GM20431 (cell line): ENCODE results near the gene SUCNR1.

Source experiments
- in situ Hi-C: fragments of 300-500 bp; cut with MseI, MboI; formaldehyde crosslinking; loops from one replicate; pipeline ENCODE4 v1.15.0; 2020; ENCODE audit warnings: low sequenced_read_pairs; ENCODE audit not compliant: unreplicated experiment

Gene SUCNR1

DNA sequence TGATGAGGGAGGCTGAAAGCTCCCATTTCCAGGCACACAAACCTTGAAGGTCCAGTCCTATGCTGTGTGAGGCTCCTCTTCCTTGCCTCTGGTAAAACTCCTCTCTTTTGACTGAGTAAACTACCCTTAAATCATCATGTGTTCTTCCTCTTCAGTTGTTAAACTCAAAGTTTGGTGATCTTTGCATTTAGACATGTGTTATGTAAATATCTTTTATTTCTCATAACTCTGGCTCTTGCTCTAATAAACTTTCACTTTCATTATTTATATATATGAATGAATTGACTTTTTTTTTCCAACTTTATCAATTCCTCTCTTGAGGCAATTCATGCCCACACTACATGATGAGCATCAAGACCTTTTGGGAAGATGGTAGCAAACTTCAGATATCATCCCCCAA lies 26.6 kb downstream of the SUCNR1 start:
- in situ Hi-C loops: loop anchor here (25.0 kb wide), 1 partner anchor 463 kb away; no protein-coding TSS in a partner anchor

DNA sequence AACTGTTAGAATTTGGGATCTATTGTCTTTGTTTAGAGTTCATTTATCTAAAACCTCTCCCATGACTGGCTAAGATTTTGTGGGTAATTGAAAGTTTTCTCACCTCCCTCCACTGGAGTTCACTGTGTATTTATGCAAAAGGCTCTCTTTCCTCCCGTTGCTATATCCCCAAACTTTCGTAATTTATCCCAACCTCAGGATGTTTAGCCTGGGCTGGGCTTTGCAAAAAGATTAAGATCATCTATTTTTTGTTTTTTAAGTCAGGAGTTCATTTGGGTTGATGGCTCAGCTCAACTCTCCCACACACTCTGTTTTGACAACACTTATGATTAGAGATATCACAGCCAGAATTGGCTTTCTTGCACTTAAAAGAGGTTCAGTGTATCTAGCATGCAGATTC lies 27.0 kb downstream of the SUCNR1 start:
- in situ Hi-C loops: loop anchor here (25.0 kb wide), 1 partner anchor 463 kb away; no protein-coding TSS in a partner anchor

DNA sequence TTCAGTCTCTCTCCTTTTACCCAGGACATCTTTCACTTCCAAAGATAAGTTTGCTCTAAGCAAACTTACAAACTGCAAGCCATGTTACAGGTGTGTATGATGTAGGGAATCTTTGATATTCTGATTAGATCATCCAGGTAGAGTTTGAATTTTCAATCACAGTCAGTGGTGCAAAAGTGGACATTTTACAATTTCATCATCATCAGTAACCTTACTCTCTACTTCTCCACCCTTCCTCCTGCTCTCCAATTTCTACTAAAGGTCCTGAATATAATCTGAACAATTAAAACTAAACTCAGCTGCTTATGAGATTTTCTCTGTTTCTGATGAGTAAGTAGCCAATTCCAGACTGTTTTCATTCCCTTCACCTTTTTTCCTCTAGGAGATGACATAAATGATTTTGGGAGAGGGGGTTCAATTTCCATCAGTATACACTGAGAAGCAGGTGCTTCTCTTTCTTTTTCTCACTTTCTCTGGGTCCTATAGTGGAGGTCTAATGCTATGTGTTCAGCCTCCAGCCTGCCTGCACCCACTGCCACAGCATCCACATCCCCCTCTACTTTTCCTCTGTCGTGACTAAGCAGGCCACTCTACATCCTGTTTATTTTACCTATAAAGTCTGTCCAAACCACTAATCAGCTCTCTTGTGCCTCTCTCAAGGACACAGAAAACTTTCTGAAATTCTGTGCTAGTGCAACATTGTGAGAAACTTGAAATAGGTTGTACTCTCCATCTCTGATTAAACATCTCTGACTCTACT lies 27.6 kb downstream of the SUCNR1 start:
- in situ Hi-C loops: loop anchor here (25.0 kb wide), 1 partner anchor 464 kb away; no protein-coding TSS in a partner anchor

DNA sequence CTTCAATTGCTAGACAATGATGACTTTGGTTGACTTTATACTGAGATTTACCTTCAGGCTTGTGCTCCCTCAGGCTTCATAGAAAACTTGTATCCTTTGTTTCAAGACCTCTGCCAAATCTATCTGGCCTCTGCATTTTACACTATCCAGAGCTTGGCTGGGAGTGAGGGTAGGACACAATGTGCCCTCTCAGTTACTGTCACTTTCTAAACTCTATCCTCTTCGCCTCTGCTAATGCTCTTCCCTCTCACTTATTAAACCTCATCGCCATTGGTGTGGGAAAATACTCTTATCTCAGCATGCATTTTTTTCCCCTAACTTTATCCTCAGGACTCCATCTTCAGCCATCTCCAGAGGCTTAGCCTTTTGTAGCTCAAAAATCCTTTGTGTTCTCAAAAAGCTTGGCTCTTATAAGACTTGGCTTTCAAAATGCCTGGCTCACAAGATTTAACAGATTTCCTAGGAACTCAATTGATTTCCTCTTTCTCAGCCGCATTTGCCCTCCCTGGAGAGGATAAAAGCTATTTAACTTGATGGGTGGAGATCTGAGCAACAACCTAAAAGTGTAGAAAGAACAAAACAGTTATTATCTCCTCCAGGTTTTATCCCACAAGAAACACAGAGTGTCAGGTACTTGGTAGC lies 28.3 kb downstream of the SUCNR1 start:
- in situ Hi-C loops: loop anchor here (25.0 kb wide), 1 partner anchor 464 kb away; no protein-coding TSS in a partner anchor

DNA sequence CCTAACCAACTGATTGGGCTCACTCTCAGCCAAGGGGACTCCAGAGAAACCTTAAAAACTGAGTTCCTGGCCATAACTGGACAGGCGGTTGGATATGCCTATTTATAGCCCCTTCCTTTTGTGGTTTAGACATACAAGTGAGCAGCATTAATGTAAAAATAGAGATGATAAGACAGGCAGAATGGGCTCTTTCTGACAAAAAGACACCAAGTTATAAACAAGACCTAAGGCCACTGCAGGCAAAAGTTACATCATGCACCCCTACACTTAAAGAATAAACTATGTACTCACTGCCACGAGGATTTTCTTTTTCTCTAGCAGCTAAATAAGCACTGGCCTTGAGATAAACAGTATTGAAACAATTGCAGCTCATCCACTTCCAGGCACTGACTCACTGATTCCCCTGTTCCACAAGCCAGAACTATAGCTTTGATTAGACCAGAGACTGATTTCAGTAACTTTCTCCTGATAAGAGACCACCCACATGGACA lies 30.1 kb downstream of the SUCNR1 start:
- in situ Hi-C loops: loop anchor here (25.0 kb wide), 1 partner anchor 466 kb away; no protein-coding TSS in a partner anchor

DNA sequence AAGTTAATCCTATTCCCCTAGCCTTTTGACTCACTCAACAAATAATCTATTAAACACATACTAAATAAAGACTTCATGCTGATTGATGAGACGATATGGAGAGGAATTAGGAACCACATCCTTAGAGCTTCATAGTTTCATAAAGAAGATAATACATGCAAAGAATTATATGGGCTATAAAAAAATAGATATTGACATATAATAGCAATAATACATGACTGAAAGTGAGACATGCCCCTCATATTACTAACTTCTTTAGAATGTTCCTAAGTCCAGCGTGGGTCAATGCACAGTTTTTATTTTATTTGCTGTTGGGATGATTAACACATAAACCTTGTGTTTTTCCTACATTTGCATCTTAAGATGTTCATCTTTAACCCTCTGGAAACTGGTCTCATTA lies 32.2 kb downstream of the SUCNR1 start:
- in situ Hi-C loops: loop anchor here (25.0 kb wide), 1 partner anchor 468 kb away; no protein-coding TSS in a partner anchor

DNA sequence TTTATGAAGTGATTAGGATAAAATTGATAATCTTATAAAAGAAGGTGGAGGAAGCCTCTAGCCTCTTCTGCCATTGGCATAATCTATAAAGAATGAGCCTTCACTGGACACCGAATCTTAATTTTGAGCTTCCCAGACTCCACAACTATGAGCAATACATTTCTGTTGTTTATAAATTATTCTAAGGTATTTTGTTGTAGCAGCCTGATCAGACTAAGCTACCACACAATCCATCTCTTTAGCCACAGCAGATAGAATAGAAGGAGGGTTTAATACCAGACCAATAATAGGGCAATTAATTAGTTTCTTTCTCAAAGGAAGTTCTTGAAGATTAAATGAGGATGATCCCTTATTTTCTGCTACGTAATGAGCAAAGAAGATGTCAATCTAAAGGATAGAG lies 33.3 kb downstream of the SUCNR1 start:
- in situ Hi-C loops: loop anchor here (25.0 kb wide), 1 partner anchor 469 kb away; no protein-coding TSS in a partner anchor

DNA sequence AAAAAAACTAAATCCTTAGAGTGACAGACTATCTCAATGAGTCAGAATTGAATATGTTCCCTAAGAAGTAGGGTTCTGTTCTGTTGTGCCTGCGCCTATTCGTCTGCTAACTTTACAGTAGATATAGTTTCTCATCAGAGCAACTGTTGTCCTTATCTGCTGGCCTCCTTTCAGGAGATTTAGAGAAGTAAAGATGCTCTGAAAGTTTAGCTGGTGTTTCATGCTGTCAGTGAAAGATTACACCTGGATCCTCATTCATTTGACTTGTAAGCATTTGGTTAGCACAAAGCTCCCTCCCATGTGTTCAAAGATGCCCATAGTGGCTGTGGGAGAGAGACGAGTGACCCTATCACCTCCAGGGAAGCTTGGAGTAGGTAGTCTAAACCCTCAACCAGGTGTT lies 35.0 kb downstream of the SUCNR1 start:
- in situ Hi-C loops: loop anchor here (25.0 kb wide), 1 partner anchor 471 kb away; no protein-coding TSS in a partner anchor

DNA sequence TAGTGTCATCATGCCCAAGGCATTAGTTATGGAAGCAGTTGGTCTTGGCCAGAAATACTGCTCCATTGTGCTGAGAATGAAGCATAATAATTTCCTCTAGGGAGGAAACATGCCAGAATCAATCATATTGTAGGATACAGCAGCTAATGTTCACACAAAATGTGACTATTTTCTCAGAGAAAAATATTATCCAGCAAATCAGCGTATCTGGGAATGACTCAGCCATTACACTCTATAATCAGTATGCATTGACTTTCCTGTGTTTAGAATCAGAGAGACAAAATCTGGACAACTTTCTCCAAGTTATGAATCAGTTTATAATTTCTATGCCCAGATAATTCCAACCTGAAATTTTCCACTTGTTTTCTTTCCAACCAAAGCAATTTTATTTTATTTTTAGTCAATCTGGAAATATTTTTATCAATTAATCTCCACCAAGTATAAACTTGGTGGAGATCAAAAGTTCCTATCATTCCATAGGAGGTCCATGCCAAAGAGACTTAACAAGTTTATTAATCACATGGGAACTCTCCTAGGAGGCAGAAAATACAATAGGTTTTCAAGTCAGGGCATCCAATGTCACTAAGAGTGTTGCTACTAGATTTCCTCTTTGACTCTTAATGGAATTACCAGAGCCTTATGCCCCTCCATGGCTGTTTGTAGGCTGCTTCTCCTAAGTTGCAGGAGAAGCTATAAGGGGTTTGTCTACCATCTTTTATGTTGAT lies 36.4 kb downstream of the SUCNR1 start:
- in situ Hi-C loops: loop anchor here (25.0 kb wide), 1 partner anchor 473 kb away; no protein-coding TSS in a partner anchor

DNA sequence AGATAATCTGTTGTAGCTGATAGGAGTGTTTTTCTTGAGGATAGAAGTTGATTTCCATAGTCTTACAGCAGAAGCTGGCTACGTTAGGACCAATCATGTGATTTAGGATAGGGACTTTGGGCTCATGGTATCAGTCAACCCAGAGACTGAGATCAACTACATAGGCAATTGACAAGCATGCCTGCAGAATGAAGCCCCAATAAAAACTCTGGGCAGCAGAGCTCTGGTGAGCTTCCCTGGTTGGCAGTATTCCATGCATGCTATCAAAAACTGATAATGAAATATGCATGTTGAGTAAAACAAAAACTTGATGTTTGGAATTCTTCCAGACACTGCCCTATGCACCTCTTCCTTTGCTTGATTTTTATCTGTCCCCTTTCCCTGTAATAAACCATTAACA lies 38.0 kb downstream of the SUCNR1 start:
- in situ Hi-C loops: loop anchor here (25.0 kb wide), 1 partner anchor 474 kb away; no protein-coding TSS in a partner anchor

DNA sequence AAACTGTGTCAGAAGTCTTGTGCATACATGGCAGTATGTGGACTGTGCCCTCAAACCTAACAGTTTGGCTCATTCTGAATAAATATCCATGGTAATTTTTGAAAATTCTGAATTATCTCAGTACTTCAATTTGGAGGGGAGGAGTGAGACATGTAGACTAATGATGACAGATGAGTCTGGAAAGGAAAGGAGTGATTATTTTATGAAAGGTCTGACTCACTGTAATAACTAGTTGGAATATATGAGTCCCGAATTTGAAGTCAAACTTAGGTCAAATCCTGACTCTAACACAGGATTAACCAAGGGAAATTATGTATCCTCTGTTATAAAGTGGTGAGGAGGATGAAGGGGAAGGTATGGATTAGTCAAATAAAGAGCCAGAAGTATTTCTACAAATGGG lies 38.6 kb downstream of the SUCNR1 start:
- in situ Hi-C loops: loop anchor here (25.0 kb wide), 1 partner anchor 475 kb away; no protein-coding TSS in a partner anchor

DNA sequence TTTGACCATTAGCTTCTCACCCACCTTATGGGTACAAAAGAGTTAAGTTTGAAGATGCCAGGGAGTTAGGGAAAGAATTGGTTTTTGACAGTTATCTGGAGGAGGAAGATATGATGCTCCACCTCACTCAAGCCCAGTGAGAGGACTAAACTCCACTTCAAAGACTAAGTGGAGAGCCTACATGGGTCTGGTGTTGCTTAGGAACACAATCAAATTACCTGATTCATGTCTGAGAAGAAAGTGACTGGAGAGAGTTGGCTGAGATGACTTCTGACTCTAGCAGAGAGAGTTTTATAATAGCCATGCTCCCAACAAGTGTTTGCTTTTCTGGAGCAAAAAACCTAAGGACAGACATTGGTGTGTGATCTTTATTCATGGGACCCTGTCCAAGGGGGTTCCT lies 43.3 kb downstream of the SUCNR1 start:
- in situ Hi-C loops: loop anchor here (25.0 kb wide), 1 partner anchor 479 kb away; no protein-coding TSS in a partner anchor

DNA sequence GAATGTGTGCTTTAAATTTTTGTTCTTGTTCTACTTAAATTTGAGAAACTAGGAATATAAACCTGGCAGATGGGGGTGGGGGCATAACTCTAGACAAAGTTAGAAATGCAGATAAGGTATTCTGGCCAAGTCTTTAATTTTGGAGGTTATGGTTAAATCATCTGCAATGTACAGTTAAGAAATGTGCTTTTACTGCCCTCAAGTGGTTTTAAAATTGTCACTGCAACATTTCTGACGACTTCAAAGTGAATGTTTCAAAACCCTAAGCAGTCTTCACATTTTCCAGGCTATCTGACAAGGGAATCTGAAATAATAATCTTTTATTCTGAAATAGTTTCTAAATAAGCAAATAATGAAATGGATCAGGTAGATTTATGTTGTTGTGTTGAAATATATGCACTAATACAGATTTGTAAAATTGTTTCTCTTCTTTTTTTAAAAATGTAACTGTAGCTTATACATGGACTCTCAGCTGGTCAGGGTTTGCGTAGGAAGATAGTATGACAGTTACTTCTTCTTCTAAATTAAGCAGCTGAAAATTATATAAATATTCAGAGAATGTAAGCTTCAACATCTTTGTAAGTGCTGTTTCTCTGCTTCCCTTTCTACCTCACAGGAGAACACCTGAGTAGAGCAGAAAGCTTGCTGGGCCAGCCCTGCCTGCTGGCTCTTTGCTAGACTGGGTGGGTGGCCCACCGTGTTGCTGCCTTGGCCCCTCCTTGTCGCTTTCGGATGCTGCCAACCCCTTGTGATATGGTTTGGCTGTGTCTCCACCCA lies 45.0 kb downstream of the SUCNR1 start:
- in situ Hi-C loops: loop anchor here (25.0 kb wide), 1 partner anchor 481 kb away; no protein-coding TSS in a partner anchor

DNA sequence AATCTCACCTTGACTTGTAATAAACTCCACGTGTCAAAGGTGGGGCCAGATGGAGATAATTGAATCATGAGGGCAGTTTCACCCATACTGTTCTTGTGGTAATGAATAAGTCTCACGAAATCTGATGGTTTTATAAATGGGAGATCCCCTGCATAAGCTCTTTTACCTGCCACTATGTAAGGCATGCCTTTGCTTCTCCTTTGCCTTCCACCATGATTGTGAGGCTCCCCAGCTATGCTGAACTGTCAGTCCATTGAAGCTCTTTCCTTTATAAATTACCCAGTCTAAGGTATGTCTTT lies 45.5 kb downstream of the SUCNR1 start:
- in situ Hi-C loops: loop anchor here (25.0 kb wide), 1 partner anchor 482 kb away; no protein-coding TSS in a partner anchor

DNA sequence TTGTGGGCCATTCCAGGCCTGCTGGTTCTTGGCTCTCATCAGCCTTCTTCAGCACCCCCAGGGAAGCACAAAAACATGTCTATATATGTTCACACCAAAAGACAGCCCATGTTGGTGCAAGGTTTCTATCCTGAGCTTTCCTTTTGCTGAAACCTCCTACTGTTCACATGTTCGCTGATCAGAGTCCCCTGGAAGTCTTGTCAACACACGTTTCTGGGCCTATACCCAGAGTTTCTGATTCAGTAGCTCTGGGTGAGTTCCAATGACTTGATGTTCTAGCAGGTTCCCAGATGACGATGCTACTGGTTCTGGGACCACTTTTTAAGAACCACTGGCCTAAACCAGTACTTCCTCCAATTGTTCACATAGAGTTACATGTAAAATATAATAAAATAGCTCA lies 46.0 kb downstream of the SUCNR1 start:
- in situ Hi-C loops: loop anchor here (25.0 kb wide), 1 partner anchor 482 kb away; no protein-coding TSS in a partner anchor

DNA sequence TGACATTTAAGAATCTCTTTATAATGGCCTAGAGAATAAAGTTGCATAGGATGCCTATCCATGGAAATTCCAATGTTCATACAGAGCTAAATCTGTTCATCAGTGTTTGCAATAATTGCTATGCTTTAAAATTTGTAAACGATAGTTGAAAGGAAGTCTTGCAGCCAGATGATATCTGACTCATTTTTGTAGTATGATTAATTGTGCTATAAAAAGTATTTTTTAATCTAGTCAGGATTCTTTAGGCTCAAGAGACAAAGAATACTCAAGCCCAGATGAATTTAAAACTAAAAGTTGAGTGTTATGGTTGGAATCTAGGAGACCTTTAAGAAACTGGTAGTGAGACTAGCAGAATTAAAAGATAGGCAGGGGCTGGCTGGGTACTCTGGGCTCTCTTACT lies 50.5 kb downstream of the SUCNR1 start:
- in situ Hi-C loops: loop anchor here (25.0 kb wide), 1 partner anchor 487 kb away; no protein-coding TSS in a partner anchor

DNA sequence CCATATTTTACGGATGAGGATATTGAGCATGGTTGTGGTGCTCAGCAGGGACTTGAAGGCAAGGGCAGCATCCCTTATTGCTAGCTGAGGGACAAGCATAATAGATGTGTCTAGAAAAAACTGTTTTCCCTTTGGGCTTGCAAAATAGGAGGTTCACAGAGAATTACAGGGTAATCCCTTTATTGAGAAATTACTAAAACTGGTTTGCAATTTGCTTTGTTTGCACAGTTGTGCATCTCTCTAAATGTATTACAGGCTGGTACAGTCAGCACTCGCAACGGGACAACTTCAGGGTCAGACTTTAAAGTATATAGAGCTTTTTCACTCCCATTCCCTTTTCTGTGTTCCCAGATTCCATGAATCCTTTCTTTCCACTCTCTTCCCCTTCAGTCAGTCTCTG lies 51.3 kb downstream of the SUCNR1 start:
- in situ Hi-C loops: loop anchor here (25.0 kb wide), 1 partner anchor 487 kb away; no protein-coding TSS in a partner anchor

DNA sequence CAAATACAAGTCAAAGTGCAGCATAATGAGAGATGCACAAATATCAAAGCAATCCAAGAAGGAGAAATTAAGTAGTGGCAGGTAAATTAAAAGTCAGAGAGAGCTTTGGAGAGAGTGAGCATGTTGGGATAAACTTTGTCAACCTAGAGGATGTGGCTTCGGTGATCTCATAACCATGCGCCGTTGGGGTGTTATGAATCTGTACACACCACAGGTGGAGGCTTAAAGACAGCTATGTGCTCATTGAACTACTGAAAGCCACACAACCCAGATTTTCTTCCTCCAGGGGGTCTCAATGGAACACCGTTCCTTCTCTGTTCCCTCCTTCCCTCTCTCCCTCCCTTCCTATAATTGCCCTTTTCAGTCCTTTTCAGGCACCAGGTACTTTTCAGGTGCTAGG lies 52.0 kb downstream of the SUCNR1 start:
- in situ Hi-C loops: no loop called here

DNA sequence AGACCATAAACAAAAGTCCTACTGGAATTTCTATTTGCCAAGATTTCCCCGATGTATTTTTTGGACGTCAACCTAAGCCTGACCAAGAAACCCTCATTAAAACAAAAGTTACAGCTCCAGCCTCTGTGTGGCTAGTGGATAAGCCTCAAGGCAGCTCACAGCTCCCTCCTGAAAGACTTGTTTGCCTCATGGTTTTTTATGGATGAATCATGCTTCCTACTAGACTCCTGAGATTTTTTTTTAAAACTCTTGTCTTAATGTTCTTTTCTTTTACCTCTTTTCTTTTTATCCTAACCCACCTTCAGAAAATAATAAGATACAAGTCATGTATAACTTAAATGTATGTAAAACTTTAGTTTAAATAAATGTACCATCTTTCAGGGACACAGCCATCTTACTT lies 52.4 kb downstream of the SUCNR1 start:
- in situ Hi-C loops: no loop called here
